OCI-M2 (cell line): ENCODE data around the gene TMEM219.
"Not testable (repeated sequence)": the region's sequence is repeated elsewhere in the genome, so short reads cannot be mapped to it uniquely, and the experiment has no call there.

Experiments
- DNase-seq: peaks from one replicate; lab custom pipeline; 2025; ENCODE audit not compliant: unreplicated experiment; lab: John Stamatoyannopoulos, UW

TMEM219 gene

GRCh38 chr16:30010844-30011713 lies 49.2 kb downstream of the TMEM219 start, which contains the start of gene DOC2A:
Gene DOC2A, minus strand, starts transcription at chr16:30011027. Its CDS starts 805 bp downstream, at chr16:30010222.
- no peak for DNase-seq

GRCh38 chr16:30011714-30012504 lies 50.0 kb downstream of the TMEM219 start:
- DNase-seq, result no peak

- DNase-seq, result not testable (repeated sequence)
Measured at GRCh38 chr16:30012598-30012997, 50.7 kb downstream of the TMEM219 start.

- DNase-seq, result not testable (repeated sequence)
Measured at GRCh38 chr16:30015450-30015849, 53.6 kb downstream of the TMEM219 start.

- no peak for DNase-seq
Measured at GRCh38 chr16:30016555-30017276, 54.8 kb downstream of the TMEM219 start.

GRCh38 chr16:30017277-30017656 lies 55.4 kb downstream of the TMEM219 start:
- DNase-seq, result no peak

- not testable (repeated sequence) for DNase-seq
Measured at GRCh38 chr16:30017937-30018336, 56.1 kb downstream of the TMEM219 start.

GRCh38 chr16:30018731-30019158 lies 56.9 kb downstream of the TMEM219 start:
- no peak for DNase-seq
